ENCODE measurements around the gene KCNJ3. TPM values are rescaled to one million over a fixed set of nuclear protein-coding genes. Genes with fewer than 3 reads are reported as not detected.
A peak's percentile ranks its signal among the peaks of the same experiment; 100 is the strongest.

Gene KCNJ3
- total and polyA plus RNA-seq, 2 donors from 2014 or later, result 3.6 to 9.9 TPM

DNA sequence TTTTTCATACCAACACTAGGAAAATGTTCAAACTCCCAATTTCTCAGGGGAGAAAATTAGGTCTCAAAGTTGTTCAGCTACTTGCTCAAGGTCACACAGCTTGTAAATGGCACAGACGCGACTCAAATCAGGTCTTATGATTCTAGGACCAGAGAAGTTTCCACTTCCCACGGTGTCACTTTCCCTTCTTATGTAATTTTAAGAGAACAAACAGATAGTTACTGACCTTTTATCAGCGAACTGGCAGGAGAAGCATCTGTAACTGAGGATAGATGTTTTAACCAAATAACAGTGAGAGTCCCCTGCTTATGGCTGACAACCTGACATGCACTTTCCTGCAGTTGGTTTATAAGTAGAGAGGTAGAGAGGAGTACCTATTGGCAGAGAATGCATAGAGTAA, 2.1 kb upstream of the KCNJ3 start:
- intact Hi-C loops (cut with DNase I), result no loop called here
- Histone ChIP-seq H3K9ac (ENCODE audit: low read length in 3 of 3) (no peak overlapping the region), H3K27ac (ENCODE audit: low read depth in 2 of 2, low read length in 2 of 2) (peak overlapping the region; percentile 44 to 83), H3K4me3 (ENCODE audit: low read length in 3 of 3) (peak overlapping the region in 2 of 3 donors; percentile 62 to 86), H3K36me3 (ENCODE audit: control insufficient read depth in 2 of 3, insufficient read depth in 3 of 3, low read length in 3 of 3) (no peaks in the 10 kb centered on the region), H3K9me3 (ENCODE audit: control insufficient read depth in 2 of 3, insufficient read depth in 1 of 3, low read length in 3 of 3) (no peaks in the 10 kb centered on the region), H3K4me1 (ENCODE audit: control insufficient read depth in 2 of 3, insufficient read depth in 2 of 3, low read depth in 1 of 3, low read length in 3 of 3) (peaks cover 0 to 6% (median 3%) of the 10 kb centered on the region in 3 donors), H3K27me3 (ENCODE audit: control insufficient read depth, insufficient read depth, low read length) (peaks cover 7% of the 10 kb centered on the region)
- DNase-seq (peak in 2 of 5 donors; percentile 3 to 4), FAIRE-seq (no peak)
- TF ChIP-seq, protein P1, sequence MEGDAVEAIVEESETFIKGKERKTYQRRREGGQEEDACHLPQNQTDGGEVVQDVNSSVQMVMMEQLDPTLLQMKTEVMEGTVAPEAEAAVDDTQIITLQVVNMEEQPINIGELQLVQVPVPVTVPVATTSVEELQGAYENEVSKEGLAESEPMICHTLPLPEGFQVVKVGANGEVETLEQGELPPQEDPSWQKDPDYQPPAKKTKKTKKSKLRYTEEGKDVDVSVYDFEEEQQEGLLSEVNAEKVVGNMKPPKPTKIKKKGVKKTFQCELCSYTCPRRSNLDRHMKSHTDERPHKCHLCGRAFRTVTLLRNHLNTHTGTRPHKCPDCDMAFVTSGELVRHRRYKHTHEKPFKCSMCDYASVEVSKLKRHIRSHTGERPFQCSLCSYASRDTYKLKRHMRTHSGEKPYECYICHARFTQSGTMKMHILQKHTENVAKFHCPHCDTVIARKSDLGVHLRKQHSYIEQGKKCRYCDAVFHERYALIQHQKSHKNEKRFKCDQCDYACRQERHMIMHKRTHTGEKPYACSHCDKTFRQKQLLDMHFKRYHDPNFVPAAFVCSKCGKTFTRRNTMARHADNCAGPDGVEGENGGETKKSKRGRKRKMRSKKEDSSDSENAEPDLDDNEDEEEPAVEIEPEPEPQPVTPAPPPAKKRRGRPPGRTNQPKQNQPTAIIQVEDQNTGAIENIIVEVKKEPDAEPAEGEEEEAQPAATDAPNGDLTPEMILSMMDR (IDR thresholded peaks at IDR 0.05; ENCODE audit: borderline replicate concordance, extremely low read depth, insufficient read depth), result no peak

DNA sequence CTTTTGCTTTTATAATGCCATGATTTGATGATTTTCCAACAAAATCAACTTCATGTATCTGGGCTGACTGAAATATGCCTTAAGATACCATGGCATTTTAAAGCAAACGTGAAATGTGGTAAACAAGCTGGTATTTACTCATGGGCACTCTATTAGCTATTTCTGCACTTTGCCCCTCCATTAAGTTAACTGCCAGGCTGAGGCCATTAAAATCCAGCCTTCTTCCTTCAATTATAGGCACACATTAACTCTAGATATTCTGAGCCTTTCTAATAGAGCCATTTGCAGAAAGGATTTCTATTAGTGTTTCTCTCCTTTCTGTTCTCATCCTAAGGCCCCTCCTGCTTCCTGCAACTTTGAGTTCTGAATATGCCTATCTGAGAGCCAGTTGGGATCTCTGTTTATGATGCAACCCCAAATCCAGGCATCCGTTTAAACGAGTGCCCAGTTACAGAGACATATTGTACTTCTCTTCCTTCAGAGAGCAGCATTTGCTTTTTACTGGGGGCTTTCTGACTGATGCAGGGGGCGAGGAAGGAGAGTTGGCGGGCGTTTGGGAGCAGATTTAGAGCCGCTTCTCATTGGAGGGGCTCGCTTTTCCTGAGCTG, 1.6 kb upstream of the KCNJ3 start:
- TF ChIP-seq, protein P1 (IDR thresholded peaks at IDR 0.05; ENCODE audit: borderline replicate concordance, extremely low read depth, insufficient read depth), result no peak
- Histone ChIP-seq H3K36me3 (ENCODE audit: control insufficient read depth in 2 of 3, insufficient read depth in 3 of 3, low read length in 3 of 3) (no peaks in the 10 kb centered on the region), H3K9me3 (ENCODE audit: control insufficient read depth in 2 of 3, insufficient read depth in 1 of 3, low read length in 3 of 3) (no peaks in the 10 kb centered on the region), H3K27ac (ENCODE audit: low read depth in 2 of 2, low read length in 2 of 2) (peak overlapping the region; percentile 77 to 83), H3K27me3 (ENCODE audit: control insufficient read depth, insufficient read depth, low read length) (peaks cover 7% of the 10 kb centered on the region), H3K9ac (ENCODE audit: low read length in 3 of 3) (peak overlapping the region in 2 of 3 donors; percentile 27 to 61), H3K4me3 (ENCODE audit: low read length in 3 of 3) (peak overlapping the region; percentile 31 to 86 (median 62)), H3K4me1 (ENCODE audit: control insufficient read depth in 2 of 3, insufficient read depth in 2 of 3, low read depth in 1 of 3, low read length in 3 of 3) (peaks cover 0 to 6% (median 3%) of the 10 kb centered on the region in 3 donors)
- FAIRE-seq (no peak), DNase-seq (peak in 2 of 5 donors; percentile 45 to 57)
- intact Hi-C loops (cut with DNase I), result no loop called here

DNA sequence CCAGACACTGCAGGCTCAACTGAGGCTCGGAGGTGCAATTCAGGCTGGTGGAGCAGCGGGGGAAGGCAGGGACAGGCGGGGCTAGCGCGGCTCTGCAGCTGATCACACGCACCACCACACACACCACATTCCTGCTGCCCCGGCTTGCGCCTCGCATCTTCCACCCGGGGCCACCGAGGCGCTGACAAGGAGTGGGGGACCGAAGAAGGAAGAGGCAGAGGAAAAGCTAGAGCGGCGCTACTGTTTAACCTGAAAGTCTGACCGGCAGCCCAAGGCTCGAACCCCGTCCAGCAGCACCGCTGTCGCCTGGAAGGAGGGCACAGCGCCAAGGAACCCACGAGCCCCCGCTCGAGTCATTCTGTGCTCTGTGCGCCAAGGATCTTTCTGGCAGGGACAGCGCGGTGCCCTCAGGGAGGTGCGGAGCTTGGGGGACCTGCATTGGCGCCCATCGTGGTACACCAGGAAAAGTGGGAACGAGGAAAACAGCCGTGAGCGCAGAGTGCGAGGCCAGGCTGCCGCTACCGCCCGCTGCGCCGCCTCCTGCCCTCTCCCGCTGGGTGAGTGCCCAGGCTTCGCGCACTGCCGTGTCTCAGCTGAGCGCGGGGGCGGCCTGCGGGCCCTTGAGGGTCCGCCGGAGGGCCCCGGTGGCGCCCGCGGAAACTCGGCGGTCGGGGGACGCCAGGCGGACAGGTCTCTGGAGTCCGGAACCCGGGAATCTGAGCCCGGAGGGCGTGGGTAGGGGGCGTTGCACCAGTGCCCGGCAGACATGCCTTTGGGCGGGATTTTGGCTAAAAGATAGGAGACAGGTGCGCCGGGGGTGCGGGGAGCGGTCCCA, 860 bp upstream of the KCNJ3 start:
- H3K27ac ChIP-seq (ENCODE audit: low read depth in 2 of 2, low read length in 2 of 2), result peak overlapping the region; percentile 77 to 83
- FAIRE-seq (no peak), DNase-seq (peak; percentile 72 to 75 (median 74))
- peak overlapping the region; percentile 16 to 61 (median 49) for H3K9ac ChIP-seq (ENCODE audit: low read length in 3 of 3)
- H3K4me1 ChIP-seq (ENCODE audit: control insufficient read depth in 2 of 3, insufficient read depth in 2 of 3, low read depth in 1 of 3, low read length in 3 of 3), result peaks cover 0 to 6% (median 3%) of the 10 kb centered on the region in 3 donors
- H3K27me3 ChIP-seq (ENCODE audit: control insufficient read depth, insufficient read depth, low read length), result peaks cover 7% of the 10 kb centered on the region
- intact Hi-C loops (cut with DNase I), result no loop called here
- peak overlapping the region; percentile 31 to 86 (median 62) for H3K4me3 ChIP-seq (ENCODE audit: low read length in 3 of 3)
- H3K9me3 ChIP-seq (ENCODE audit: control insufficient read depth in 2 of 3, insufficient read depth in 1 of 3, low read length in 3 of 3), result no peaks in the 10 kb centered on the region
- H3K36me3 ChIP-seq (ENCODE audit: control insufficient read depth in 2 of 3, insufficient read depth in 3 of 3, low read length in 3 of 3), result no peaks in the 10 kb centered on the region
- TF ChIP-seq, protein P1 (IDR thresholded peaks at IDR 0.05; ENCODE audit: borderline replicate concordance, extremely low read depth, insufficient read depth), result no peak

All from kidney (tissue), 14 donors.